HuH-7.5 (cell line): ENCODE results near the gene TAF10.
A peak's percentile ranks its signal among the peaks of the same experiment; 100 is the strongest.

Experiments
- DNase-seq: peaks from one replicate; pipeline ENCODE4 v3.0.0; 2011; ENCODE audit warnings: low spot score

The TAF10 gene

DNA sequence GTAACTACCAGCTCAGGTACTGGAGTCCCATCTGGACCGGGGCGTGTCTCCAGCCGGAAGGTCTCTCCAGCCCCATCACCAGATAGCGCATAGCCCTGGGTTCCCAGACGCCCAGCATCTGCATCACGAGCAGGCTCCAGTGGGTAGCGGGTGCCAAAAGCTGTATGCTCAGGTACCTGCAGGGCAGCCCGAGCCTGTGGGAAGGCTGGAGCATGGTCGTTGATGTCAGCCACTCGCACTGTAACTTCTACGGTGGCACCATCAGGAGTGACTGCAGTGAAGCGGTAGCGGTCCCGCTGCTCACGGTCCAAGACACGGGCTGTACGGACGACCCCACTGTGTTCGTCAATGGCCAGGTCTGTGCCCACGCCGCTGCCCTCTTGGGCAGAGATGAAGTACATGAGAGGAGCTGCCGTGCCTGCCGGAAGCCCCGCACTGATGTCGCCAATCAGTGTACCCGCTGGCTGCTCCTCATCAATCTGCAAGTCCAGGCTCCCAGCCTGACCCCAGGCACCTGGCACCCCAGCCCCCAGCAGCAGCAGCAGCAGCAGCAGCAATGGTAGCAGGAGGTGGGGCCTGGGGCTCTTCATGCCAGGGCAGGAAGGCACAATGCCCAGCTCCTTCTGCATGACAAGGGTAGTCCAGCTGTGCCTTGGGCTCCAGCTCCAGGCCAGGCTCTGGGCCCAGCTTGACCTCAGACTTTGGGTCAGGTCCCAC, 29.1 kb upstream of the TAF10 start:
- DNase-seq, result no peak

DNA sequence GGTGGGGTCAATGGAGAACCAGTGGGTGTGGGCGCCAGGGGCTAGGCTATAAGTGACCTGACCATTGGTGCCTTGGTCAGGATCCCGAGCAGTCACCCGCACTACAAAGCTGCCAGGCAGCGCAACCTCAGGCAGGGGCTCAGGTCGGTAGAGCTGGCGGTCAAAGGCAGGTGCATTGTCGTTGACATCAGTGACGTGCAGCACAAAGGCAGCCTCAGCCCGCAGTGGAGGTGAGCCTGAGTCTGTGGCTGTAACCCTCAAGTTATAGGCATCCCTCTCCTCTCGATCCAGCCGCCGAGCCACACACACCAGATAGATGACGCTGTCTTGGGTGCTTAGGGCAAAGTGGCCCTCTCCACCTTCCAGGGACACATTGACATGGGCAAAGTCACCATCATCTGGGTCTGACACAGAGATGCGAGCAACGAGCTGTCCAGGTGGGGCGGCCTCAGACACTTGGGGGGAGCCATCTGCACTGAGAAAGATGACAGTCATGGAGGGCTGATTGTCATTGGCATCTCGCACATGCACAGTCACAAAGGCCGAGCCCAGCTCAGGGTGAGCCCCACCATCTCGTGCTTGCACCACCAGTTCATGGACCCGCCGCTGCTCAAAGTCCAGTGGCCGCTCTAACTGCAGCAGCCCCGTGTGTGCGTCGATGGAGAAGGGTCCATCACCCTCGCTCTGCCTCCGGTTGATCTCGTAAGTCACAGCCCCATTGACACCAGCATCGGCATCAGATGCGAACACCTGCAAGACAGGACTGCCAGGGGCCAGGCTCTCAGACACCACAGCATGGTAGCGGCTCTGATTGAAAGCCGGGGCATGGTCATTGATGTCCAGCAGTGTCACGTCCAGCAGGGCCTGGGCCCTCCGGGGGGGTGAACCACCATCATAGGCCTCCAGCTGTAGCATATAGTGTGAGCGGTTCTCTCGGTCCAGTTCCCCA, 28.3 kb upstream of the TAF10 start:
- no peak for DNase-seq

DNA sequence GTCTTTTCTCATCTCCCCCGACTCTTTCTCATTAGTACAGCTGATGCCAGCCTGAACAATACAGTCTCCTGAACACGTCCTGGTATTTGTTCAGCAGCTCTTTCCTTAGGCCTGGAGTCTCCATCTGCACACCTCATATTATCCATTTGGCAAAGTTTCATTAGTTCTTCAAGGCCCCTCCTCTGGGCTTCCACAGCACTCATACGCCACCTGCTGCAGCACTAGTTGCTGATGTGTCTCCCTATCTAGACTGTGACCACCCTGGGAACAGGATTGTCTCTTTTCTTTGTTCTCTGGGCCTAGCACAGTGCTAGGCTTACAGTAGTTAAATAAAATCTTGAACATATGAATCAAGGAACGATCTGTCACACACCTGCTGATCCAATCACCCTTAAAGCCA, 26.4 kb upstream of the TAF10 start:
- no peak for DNase-seq

- peak; percentile 57 for DNase-seq
These were observed 25.9 kb upstream of the TAF10 start for GRCh38 chr11:6637871-6638270.

- DNase-seq, result no peak
These were observed 24.5 kb upstream of the TAF10 start for GRCh38 chr11:6636480-6636879.

DNA sequence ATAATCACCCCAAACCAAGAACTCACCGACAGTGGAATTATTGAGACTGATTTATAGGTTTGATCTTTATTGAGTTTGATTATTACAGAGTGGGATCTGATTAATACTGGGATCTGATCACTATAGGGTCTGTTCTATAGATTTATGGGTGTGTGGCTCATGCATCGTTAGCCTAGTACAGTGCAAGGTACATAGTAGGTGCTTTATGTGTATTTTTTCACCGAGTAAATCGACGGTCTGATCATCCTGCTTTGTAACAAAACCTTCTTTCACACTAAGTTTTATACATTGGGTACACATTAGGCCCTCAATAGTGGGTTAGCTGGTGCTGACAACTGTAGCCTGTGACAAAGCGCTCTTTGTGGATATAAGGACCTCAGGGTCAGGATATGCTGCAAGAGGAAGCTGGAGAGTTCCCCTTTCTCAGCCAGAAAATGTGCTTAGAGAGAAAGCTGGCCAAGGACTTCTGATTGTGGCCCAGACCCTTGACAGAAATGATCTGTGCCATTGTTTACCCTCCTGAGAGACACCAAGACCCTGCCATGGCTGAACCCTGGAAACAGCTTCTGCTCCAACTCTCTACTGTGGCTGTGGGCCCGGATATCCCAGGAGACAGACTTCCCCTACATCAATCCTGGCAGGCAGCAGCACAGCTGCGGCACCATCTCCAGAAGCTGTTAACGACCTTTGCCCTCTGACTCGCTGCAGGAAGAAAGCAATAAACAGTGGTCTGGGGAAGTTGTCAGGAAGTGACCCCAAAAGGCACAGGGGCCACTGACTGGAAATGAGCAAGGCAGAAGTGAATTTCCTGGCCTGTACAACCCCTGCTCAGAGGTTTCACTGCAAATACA, 23.3 kb upstream of the TAF10 start:
- DNase-seq, result peak; percentile 55

DNA sequence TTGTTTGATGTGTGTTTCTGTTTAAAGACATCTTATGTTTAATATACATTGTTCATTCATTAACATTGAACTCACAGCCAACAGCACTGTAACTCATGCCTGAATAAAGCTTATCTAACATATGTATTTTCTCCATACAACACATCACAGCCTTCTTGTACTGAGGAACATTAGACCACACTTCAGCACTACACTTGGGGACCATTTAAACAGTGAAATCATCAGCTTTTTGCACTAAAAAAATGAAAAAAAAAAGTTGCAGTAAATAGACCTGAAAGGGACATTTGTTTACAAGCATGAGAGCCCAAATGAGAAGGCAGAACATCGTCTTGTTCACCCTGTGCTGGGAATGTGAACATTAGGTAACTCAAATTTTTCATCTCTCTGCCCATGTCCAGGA, 22.5 kb upstream of the TAF10 start:
- no peak for DNase-seq

GRCh38 chr11:6633422-6634408, 21.7 kb upstream of the TAF10 start:
- DNase-seq, result no peak

GRCh38 chr11:6632116-6633073, 20.4 kb upstream of the TAF10 start:
- no peak for DNase-seq

GRCh38 chr11:6631361-6631890, 19.4 kb upstream of the TAF10 start:
- no peak for DNase-seq

GRCh38 chr11:6630632-6631291, 18.7 kb upstream of the TAF10 start:
- DNase-seq, result no peak

DNA sequence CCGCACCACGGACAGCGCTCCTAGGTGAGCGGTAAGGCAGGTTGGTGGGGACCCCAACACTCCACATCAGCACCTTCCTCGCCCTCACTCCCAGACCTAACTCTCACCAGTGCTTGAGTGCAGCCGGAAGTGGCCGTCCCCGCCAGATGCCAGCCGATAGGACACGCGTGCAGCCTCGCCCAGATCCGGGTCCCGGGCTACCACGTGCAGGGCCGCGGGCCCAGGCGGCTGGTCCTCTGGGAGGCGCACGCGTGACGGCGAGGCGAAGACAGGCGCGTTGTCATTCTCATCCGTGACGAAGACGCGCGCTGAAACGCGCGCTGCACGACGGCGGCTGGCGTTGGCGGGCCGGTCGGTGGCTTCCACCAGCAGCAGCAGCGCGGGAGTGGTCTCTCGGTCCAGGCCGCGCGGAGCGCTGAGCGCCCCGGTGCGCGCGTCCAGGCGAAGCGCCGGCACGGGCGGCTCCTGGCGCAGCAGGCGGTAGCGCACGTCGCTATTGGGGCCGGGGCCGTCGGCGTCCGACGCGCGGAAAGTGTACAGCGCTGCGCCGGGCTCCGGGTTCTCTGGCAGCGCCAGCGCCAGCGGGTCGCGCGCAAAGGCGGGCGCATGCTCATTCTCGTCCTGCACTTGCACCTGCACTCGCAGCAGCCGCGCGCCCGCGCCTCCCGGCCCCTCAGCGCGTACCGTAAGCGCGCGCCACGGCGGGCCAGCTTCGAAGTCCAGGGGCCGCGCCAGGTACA, 18.0 kb upstream of the TAF10 start:
- DNase-seq, result no peak

GRCh38 chr11:6629573-6629891, 17.5 kb upstream of the TAF10 start:
- DNase-seq, result no peak

- no peak for DNase-seq
These were observed 16.5 kb upstream of the TAF10 start for GRCh38 chr11:6628526-6628925.

DNA sequence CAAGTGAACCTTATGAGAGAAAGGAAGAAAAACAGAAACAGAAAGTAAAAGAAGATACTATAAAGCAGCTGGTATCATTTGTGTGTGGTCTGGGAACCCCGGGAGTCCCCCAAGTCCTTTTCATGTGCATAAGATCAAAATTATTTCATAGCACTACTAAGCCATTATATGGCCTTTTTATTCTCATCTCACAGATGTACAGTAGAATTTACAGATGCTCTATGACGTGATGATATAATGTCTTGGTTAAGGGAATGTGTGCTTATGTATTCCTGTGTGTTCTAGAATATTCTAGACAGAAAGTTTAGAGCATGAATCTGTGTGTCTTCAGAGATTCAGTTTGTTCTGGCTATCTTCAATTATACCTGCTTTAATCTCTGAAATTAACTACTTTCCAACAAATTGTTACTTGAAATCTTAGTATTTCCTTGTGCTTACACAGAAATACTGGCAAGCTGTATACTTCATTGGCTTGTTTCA, 15.8 kb upstream of the TAF10 start:
- no peak for DNase-seq

- DNase-seq, result no peak
These were observed 15.2 kb upstream of the TAF10 start for GRCh38 chr11:6626971-6627761.

DNA sequence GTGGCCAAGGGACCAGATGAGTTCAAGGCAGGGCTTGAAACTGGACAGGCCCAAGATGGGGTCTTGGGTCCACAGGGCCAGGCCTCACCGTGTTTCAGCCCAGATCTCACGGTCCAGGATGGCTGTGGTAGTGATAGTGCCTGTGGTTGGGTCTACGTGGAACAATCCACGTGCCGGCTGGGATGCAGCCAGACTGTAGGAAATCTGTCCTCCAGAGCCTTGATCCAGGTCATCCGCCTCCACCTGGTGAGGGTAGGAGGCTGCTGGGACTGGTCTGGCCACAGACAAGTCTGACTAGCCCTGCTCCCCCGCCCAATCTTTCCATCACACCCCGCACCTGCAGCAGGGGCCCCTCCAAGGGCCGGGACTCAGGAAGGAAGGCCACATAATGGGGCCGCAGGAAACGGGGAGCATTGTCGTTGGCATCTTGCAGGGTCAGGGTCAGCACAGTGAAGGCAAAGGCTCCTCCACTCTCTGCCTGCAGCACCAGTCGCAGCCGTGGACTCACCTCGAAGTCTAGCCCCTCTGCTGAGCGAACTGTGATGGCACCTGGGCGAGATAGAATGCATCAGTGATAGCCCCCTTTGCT, 13.9 kb upstream of the TAF10 start:
- DNase-seq, result no peak
